ENCODE measurements around the gene TSHB. TPM values are rescaled to one million over a fixed set of nuclear protein-coding genes. Genes with fewer than 3 reads are reported as not detected.
"Not testable (repeated sequence)": the region's sequence is repeated elsewhere in the genome, so short reads cannot be mapped to it uniquely, and the experiment has no call there.

Gene TSHB
- not detected in 2 replicates for total RNA-seq (2014; rRNA removed; shearing (Covaris generic))

GRCh38 chr1:115029526-115029925 lies at the start of gene TSHB:
Gene TSHB (plus strand): TSS chr1:115029826. CDS start chr1:115033363, 3,537 bp downstream.
- DNase-seq (ENCODE audit: low read depth in 1 of 2, low spot score in 2 of 2) = no peak
- H3K27ac ChIP-seq = no peak within 1 kb of the TSS
- H3K4me1 ChIP-seq (replicated peaks) = no peaks in the 10 kb centered on the region
- no peaks in the 10 kb centered on the region for H3K27me3 ChIP-seq (replicated peaks)
- H3K36me3 ChIP-seq = no peaks in the 10 kb centered on the region
- H3K9me3 ChIP-seq (replicated peaks) = no peaks in the 10 kb centered on the region
- no peak within 1 kb of the TSS for H3K4me3 ChIP-seq

- H3K4me3 ChIP-seq = no peak overlapping the region
- no peaks in the 10 kb centered on the region for H3K4me1 ChIP-seq (replicated peaks)
- H3K36me3 ChIP-seq = no peaks in the 10 kb centered on the region
- 0 out of 2 replicates have a peak, but pooled peaks cover 3% of the 10 kb centered on the region for H3K27me3 ChIP-seq (replicated peaks)
- H3K27ac ChIP-seq = no peak overlapping the region
- H3K9me3 ChIP-seq (replicated peaks) = 0 out of 2 replicates have a peak, but pooled peaks cover 2% of the 10 kb centered on the region
- no peak for DNase-seq (ENCODE audit: low read depth in 1 of 2, low spot score in 2 of 2)
These were observed 47.4 kb upstream of the TSHB start for GRCh38 chr1:114982251-114982650.

GRCh38 chr1:114986286-114986685 lies 43.3 kb upstream of the TSHB start:
- no peak overlapping the region for H3K4me3 ChIP-seq
- H3K4me1 ChIP-seq (replicated peaks) = no peaks in the 10 kb centered on the region
- DNase-seq (ENCODE audit: low read depth in 1 of 2, low spot score in 2 of 2) = no peak
- H3K27me3 ChIP-seq (replicated peaks) = no peaks in the 10 kb centered on the region; the same call in 1 of the 2 replicates
- no peaks in the 10 kb centered on the region for H3K36me3 ChIP-seq
- no peak overlapping the region for H3K27ac ChIP-seq
- 0 out of 2 replicates have a peak, but pooled peaks cover 2% of the 10 kb centered on the region for H3K9me3 ChIP-seq (replicated peaks)

- no peak for DNase-seq (ENCODE audit: low read depth in 1 of 2, low spot score in 2 of 2)
- H3K4me1 ChIP-seq (replicated peaks) = no peaks in the 10 kb centered on the region
- no peak overlapping the region for H3K27ac ChIP-seq
- H3K9me3 ChIP-seq (replicated peaks) = no peaks in the 10 kb centered on the region
- H3K36me3 ChIP-seq = no peaks in the 10 kb centered on the region
- no peak overlapping the region for H3K4me3 ChIP-seq
- H3K27me3 ChIP-seq (replicated peaks) = no peaks in the 10 kb centered on the region; the same call in 1 of the 2 replicates
These were observed 41.5 kb upstream of the TSHB start for GRCh38 chr1:114988095-114988494.

- H3K4me3 ChIP-seq = no peak overlapping the region
These were observed 31.9 kb upstream of the TSHB start for GRCh38 chr1:114997510-114998289.

GRCh38 chr1:115006191-115006590 lies 23.4 kb upstream of the TSHB start:
- H3K4me1 ChIP-seq (replicated peaks) = no peaks in the 10 kb centered on the region
- H3K36me3 ChIP-seq = no peaks in the 10 kb centered on the region
- H3K4me3 ChIP-seq = no peak overlapping the region
- no peaks in the 10 kb centered on the region for H3K27me3 ChIP-seq (replicated peaks)
- DNase-seq (ENCODE audit: low read depth in 1 of 2, low spot score in 2 of 2) = no peak
- H3K9me3 ChIP-seq (replicated peaks) = no peaks in the 10 kb centered on the region
- H3K27ac ChIP-seq = no peak overlapping the region

More at GRCh38 chr1:114997510-114998289, 31.9 kb upstream of the TSHB start:
- no peak for DNase-seq (ENCODE audit: low read depth in 1 of 2, low spot score in 2 of 2)
- Histone ChIP-seq H3K9me3 (replicated peaks) (no peaks in the 10 kb centered on the region), H3K4me1 (replicated peaks) (no peaks in the 10 kb centered on the region), H3K36me3 (no peaks in the 10 kb centered on the region), H3K27me3 (replicated peaks) (no peaks in the 10 kb centered on the region; the same call in 1 of the 2 replicates), H3K27ac (no peak overlapping the region)

GRCh38 chr1:115012006-115012405 lies 17.6 kb upstream of the TSHB start:
- Histone ChIP-seq H3K27me3 (replicated peaks) (no peaks in the 10 kb centered on the region), H3K27ac (no peak overlapping the region), H3K9me3 (replicated peaks) (no peaks in the 10 kb centered on the region), H3K36me3 (no peaks in the 10 kb centered on the region), H3K4me1 (replicated peaks) (no peaks in the 10 kb centered on the region), H3K4me3 (no peak overlapping the region)
- DNase-seq (ENCODE audit: low read depth in 1 of 2, low spot score in 2 of 2) = no peak

GRCh38 chr1:115012434-115012833 lies 17.2 kb upstream of the TSHB start:
- Histone ChIP-seq H3K4me1 (replicated peaks) (no peaks in the 10 kb centered on the region), H3K4me3 (no peak overlapping the region), H3K9me3 (replicated peaks) (no peaks in the 10 kb centered on the region), H3K27me3 (replicated peaks) (no peaks in the 10 kb centered on the region), H3K27ac (no peak overlapping the region), H3K36me3 (no peaks in the 10 kb centered on the region)
- no peak for DNase-seq (ENCODE audit: low read depth in 1 of 2, low spot score in 2 of 2)

- Histone ChIP-seq H3K9me3 (replicated peaks) (no peaks in the 10 kb centered on the region), H3K4me1 (replicated peaks) (no peaks in the 10 kb centered on the region), H3K27me3 (replicated peaks) (no peaks in the 10 kb centered on the region), H3K36me3 (no peaks in the 10 kb centered on the region), H3K4me3 (no peak overlapping the region), H3K27ac (no peak overlapping the region)
- no peak for DNase-seq (ENCODE audit: low read depth in 1 of 2, low spot score in 2 of 2)
These were observed 15.8 kb upstream of the TSHB start for GRCh38 chr1:115013792-115014191.

GRCh38 chr1:115019549-115019948 lies 10.1 kb upstream of the TSHB start:
- DNase-seq (ENCODE audit: low read depth in 1 of 2, low spot score in 2 of 2); H3K4me3 ChIP-seq; H3K27me3 ChIP-seq (replicated peaks); H3K36me3 ChIP-seq; H3K9me3 ChIP-seq (replicated peaks); H3K27ac ChIP-seq; H3K4me1 ChIP-seq (replicated peaks): not testable (repeated sequence)

GRCh38 chr1:115021145-115021544 lies 8.5 kb upstream of the TSHB start:
- H3K4me3 ChIP-seq = no peak overlapping the region
- no peak for DNase-seq (ENCODE audit: low read depth in 1 of 2, low spot score in 2 of 2)
- no peaks in the 10 kb centered on the region for H3K4me1 ChIP-seq (replicated peaks)
- no peaks in the 10 kb centered on the region for H3K36me3 ChIP-seq
- H3K9me3 ChIP-seq (replicated peaks) = no peaks in the 10 kb centered on the region
- H3K27ac ChIP-seq = no peak overlapping the region
- no peaks in the 10 kb centered on the region for H3K27me3 ChIP-seq (replicated peaks)

GRCh38 chr1:115023593-115023992 lies 6.0 kb upstream of the TSHB start:
- H3K27ac ChIP-seq = no peak overlapping the region
- no peak overlapping the region for H3K4me3 ChIP-seq
- H3K36me3 ChIP-seq = no peaks in the 10 kb centered on the region
- no peak for DNase-seq (ENCODE audit: low read depth in 1 of 2, low spot score in 2 of 2)
- no peaks in the 10 kb centered on the region for H3K27me3 ChIP-seq (replicated peaks)
- no peaks in the 10 kb centered on the region for H3K4me1 ChIP-seq (replicated peaks)
- no peaks in the 10 kb centered on the region for H3K9me3 ChIP-seq (replicated peaks)

- no peaks in the 10 kb centered on the region for H3K4me1 ChIP-seq (replicated peaks)
- H3K4me3 ChIP-seq = no peak overlapping the region
- H3K27ac ChIP-seq = no peak overlapping the region
- peak in 1 of 2 experiments; percentile 32 for DNase-seq (ENCODE audit: low read depth in 1 of 2, low spot score in 2 of 2)
- H3K27me3 ChIP-seq (replicated peaks) = no peaks in the 10 kb centered on the region
- H3K9me3 ChIP-seq (replicated peaks) = no peaks in the 10 kb centered on the region
- H3K36me3 ChIP-seq = no peaks in the 10 kb centered on the region
These were observed 2.0 kb downstream of the TSHB start for GRCh38 chr1:115031595-115031994.

- Histone ChIP-seq H3K9me3 (replicated peaks) (no peaks in the 10 kb centered on the region), H3K36me3 (no peaks in the 10 kb centered on the region), H3K4me3 (no peak overlapping the region), H3K27me3 (replicated peaks) (no peaks in the 10 kb centered on the region), H3K4me1 (replicated peaks) (peaks cover 5% of the 10 kb centered on the region; the same call in 1 of the 2 replicates), H3K27ac (no peak overlapping the region)
- no peak for DNase-seq (ENCODE audit: low read depth in 1 of 2, low spot score in 2 of 2)
These were observed 6.0 kb downstream of the TSHB start for GRCh38 chr1:115035652-115036051.
